WTC11 (cell line): ENCODE data around the gene TRABD2A.

Experiments
- NFYB ChIP-seq: sonication (generic); formaldehyde crosslinking; conservative IDR thresholded peaks from 2 replicates; pipeline ENCODE4 v1.8.0; 2022; ENCODE audit warnings: low read depth, missing genetic modification reagents
- TF ChIP-seq, protein P1 (sequence below): fragments of 200-600 bp; IDR thresholded peaks from 2 replicates; pipeline ENCODE4 v1.8.0; 2022; ENCODE audit warnings: antibody characterized with exemption
- TF ChIP-seq, protein P2 (sequence below): sonication (generic); formaldehyde crosslinking; IDR thresholded peaks from 2 replicates; pipeline ENCODE4 v1.8.0; 2022; ENCODE audit warnings: mild to moderate bottlenecking, missing genetic modification reagents
- TF ChIP-seq, protein P3 (sequence below): sonication (generic); formaldehyde crosslinking; IDR thresholded peaks from 2 replicates; pipeline ENCODE4 v1.8.1; 2022; ENCODE audit warnings: low read depth, missing genetic modification reagents, borderline replicate concordance
- TF ChIP-seq, protein P4 (sequence below): sonication (generic); formaldehyde crosslinking; IDR thresholded peaks from 2 replicates; pipeline ENCODE4 v1.8.1; 2022; ENCODE audit warnings: mild to moderate bottlenecking, moderate library complexity, missing genetic modification reagents
- TF ChIP-seq, protein P5 (sequence below): sonication (generic); formaldehyde crosslinking; IDR thresholded peaks from 2 replicates; pipeline ENCODE4 v1.8.1; 2023; ENCODE audit warnings: mild to moderate bottlenecking, missing genetic modification reagents, moderate library complexity

DNA sequence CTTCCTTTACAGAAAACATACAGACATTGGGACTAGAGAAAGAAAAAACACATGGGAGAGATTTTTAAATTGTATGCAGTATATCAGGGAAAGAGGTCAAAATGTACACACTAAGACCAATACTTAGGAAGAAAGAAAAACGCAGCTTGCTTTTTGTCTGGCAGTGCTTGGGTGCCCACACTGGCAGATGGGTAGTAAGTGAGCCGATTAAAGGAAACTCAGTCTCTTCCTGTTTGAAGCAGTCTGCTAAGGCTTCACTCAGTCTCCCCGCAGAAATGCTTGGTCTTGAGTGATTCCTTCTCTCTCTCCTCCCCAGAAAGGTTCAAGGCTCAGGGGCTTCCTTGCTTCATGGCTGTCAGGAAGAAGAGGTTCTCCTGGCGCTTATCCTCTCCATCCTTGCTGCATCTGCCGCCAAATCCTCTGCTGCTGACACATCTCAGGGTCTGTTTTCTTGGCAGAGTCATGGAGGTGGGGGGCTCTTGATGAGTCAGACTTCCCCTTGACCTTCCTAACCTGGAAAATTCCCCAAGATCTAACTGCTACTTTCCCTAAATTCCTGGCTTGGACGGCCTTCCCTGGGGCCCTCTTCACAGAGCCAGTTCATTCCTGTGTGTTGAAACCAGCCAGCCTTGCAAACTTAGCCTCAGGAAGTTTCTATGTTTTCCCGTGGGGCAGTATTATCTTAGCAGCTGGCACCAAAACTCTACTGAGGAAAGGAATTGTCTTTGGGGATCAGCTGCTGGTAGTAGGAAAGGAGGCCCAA is 14.1 kb upstream of the TRABD2A start:
- TF ChIP-seq, protein P1, sequence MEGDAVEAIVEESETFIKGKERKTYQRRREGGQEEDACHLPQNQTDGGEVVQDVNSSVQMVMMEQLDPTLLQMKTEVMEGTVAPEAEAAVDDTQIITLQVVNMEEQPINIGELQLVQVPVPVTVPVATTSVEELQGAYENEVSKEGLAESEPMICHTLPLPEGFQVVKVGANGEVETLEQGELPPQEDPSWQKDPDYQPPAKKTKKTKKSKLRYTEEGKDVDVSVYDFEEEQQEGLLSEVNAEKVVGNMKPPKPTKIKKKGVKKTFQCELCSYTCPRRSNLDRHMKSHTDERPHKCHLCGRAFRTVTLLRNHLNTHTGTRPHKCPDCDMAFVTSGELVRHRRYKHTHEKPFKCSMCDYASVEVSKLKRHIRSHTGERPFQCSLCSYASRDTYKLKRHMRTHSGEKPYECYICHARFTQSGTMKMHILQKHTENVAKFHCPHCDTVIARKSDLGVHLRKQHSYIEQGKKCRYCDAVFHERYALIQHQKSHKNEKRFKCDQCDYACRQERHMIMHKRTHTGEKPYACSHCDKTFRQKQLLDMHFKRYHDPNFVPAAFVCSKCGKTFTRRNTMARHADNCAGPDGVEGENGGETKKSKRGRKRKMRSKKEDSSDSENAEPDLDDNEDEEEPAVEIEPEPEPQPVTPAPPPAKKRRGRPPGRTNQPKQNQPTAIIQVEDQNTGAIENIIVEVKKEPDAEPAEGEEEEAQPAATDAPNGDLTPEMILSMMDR: no peak
- TF ChIP-seq, protein P2, sequence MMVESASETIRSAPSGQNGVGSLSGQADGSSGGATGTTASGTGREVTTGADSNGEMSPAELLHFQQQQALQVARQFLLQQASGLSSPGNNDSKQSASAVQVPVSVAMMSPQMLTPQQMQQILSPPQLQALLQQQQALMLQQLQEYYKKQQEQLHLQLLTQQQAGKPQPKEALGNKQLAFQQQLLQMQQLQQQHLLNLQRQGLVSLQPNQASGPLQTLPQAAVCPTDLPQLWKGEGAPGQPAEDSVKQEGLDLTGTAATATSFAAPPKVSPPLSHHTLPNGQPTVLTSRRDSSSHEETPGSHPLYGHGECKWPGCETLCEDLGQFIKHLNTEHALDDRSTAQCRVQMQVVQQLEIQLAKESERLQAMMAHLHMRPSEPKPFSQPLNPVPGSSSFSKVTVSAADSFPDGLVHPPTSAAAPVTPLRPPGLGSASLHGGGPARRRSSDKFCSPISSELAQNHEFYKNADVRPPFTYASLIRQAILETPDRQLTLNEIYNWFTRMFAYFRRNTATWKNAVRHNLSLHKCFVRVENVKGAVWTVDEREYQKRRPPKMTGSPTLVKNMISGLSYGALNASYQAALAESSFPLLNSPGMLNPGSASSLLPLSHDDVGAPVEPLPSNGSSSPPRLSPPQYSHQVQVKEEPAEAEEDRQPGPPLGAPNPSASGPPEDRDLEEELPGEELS (CRISPR knock-in tag): no peak
- TF ChIP-seq, protein P3, sequence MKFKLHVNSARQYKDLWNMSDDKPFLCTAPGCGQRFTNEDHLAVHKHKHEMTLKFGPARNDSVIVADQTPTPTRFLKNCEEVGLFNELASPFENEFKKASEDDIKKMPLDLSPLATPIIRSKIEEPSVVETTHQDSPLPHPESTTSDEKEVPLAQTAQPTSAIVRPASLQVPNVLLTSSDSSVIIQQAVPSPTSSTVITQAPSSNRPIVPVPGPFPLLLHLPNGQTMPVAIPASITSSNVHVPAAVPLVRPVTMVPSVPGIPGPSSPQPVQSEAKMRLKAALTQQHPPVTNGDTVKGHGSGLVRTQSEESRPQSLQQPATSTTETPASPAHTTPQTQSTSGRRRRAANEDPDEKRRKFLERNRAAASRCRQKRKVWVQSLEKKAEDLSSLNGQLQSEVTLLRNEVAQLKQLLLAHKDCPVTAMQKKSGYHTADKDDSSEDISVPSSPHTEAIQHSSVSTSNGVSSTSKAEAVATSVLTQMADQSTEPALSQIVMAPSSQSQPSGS (CRISPR knock-in tag): no peak
- no peak for TF ChIP-seq NFYB
- TF ChIP-seq, protein P4, sequence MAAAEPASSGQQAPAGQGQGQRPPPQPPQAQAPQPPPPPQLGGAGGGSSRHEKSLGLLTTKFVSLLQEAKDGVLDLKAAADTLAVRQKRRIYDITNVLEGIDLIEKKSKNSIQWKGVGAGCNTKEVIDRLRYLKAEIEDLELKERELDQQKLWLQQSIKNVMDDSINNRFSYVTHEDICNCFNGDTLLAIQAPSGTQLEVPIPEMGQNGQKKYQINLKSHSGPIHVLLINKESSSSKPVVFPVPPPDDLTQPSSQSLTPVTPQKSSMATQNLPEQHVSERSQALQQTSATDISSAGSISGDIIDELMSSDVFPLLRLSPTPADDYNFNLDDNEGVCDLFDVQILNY (CRISPR knock-in tag): no peak
- TF ChIP-seq, protein P5, sequence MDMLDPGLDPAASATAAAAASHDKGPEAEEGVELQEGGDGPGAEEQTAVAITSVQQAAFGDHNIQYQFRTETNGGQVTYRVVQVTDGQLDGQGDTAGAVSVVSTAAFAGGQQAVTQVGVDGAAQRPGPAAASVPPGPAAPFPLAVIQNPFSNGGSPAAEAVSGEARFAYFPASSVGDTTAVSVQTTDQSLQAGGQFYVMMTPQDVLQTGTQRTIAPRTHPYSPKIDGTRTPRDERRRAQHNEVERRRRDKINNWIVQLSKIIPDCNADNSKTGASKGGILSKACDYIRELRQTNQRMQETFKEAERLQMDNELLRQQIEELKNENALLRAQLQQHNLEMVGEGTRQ (CRISPR knock-in tag): no peak
